Mesenchymal stem cell (in vitro differentiated cells and primary cell): ENCODE data around the gene SLC25A15.

Source experiments
- DNase-seq: peaks from one replicate; pipeline ENCODE4 v3.0.0-alpha.2; 2013
- H2AFZ ChIP-seq: one replicate; pipeline ENCODE4 v1.6.1; 2013; ENCODE audit warnings: low read depth, mild to moderate bottlenecking, control low read depth, inconsistent platforms, low read length, moderate library complexity
- H2AK5ac ChIP-seq: 2 replicates; pipeline ENCODE4 v1.6.1; 2013; ENCODE audit warnings: low read length, moderate library complexity, mild to moderate bottlenecking, inconsistent platforms; ENCODE audit not compliant: severe bottlenecking
- H2BK120ac ChIP-seq: one replicate; pipeline ENCODE4 v1.6.1; 2013; ENCODE audit warnings: low read depth, mild to moderate bottlenecking, inconsistent platforms, low read length, moderate library complexity
- H2BK12ac ChIP-seq, 2 experiments: one replicate each; pipeline ENCODE4 v1.6.1; 2013; ENCODE audit warnings: inconsistent platforms in 2 of 2, low read length in 2 of 2, mild to moderate bottlenecking in 2 of 2, moderate library complexity in 2 of 2, control low read depth in 1 of 2
- H2BK15ac ChIP-seq: one replicate; pipeline ENCODE4 v1.6.1; 2013; ENCODE audit warnings: mild to moderate bottlenecking, low read depth, inconsistent platforms; ENCODE audit not compliant: poor library complexity, severe bottlenecking
- H2BK5ac ChIP-seq: 2 replicates; pipeline ENCODE4 v1.6.1; 2013; ENCODE audit warnings: low read depth, mild to moderate bottlenecking, low read length, control low read depth, inconsistent platforms; ENCODE audit not compliant: poor library complexity, severe bottlenecking
- H3K14ac ChIP-seq, 2 experiments: one replicate each; pipeline ENCODE4 v1.6.1; 2013; ENCODE audit warnings: inconsistent platforms in 2 of 2, low read length in 2 of 2, control low read depth in 1 of 2, mild to moderate bottlenecking in 1 of 2, moderate library complexity in 1 of 2
- H3K18ac ChIP-seq, 2 experiments: one replicate each; pipeline ENCODE4 v1.6.1; 2013; ENCODE audit warnings: inconsistent platforms in 2 of 2, low read length in 2 of 2, control low read depth in 1 of 2, low read depth in 1 of 2, mild to moderate bottlenecking in 1 of 2
- H3K23ac ChIP-seq, 2 experiments: one replicate each; pipeline ENCODE4 v1.6.1; 2013; ENCODE audit warnings: inconsistent platforms in 2 of 2, low read length in 2 of 2, mild to moderate bottlenecking in 2 of 2, moderate library complexity in 2 of 2, control low read depth in 1 of 2
- H3K27ac ChIP-seq: 2 replicates; pipeline ENCODE4 v1.5.1; 2013; ENCODE audit warnings: mild to moderate bottlenecking, moderate library complexity, low read length, control low read depth, inconsistent platforms; ENCODE audit not compliant: poor library complexity, severe bottlenecking
- H3K27me3 ChIP-seq, 2 experiments: 2 replicates each; pipeline versions ENCODE4 v1.6.1 to v1.7.0; 2013; ENCODE audit warnings: low read length in 2 of 2, mild to moderate bottlenecking in 2 of 2, moderate library complexity in 2 of 2, control low read depth in 1 of 2, inconsistent platforms in 1 of 2; ENCODE audit not compliant: control insufficient read depth in 1 of 2, insufficient read depth in 1 of 2
- H3K36me3 ChIP-seq, 2 experiments: 2 replicates each; pipeline versions ENCODE4 v1.6.1 to v1.7.0; 2013; ENCODE audit warnings: low read length in 2 of 2, control low read depth in 1 of 2, inconsistent platforms in 1 of 2, low read depth in 1 of 2, mild to moderate bottlenecking in 1 of 2; ENCODE audit not compliant: insufficient read depth in 2 of 2, control insufficient read depth in 1 of 2
- H3K4ac ChIP-seq, 2 experiments: one replicate each; pipeline ENCODE4 v1.6.1; 2013; ENCODE audit warnings: inconsistent platforms in 2 of 2, low read length in 2 of 2, mild to moderate bottlenecking in 2 of 2, moderate library complexity in 2 of 2, control low read depth in 1 of 2, low read depth in 1 of 2
- H3K4me1 ChIP-seq: 2 replicates; pipeline ENCODE4 v1.6.1; 2013; ENCODE audit warnings: low read depth, low read length, control low read depth; ENCODE audit not compliant: control insufficient read depth, insufficient read depth
- H3K4me2 ChIP-seq: 2 replicates; pipeline ENCODE4 v1.6.1; 2013; ENCODE audit warnings: low read length, mild to moderate bottlenecking, inconsistent platforms; ENCODE audit not compliant: poor library complexity, severe bottlenecking
- H3K4me3 ChIP-seq, 2 experiments: 2 replicates each; pipeline versions ENCODE4 v1.5.1 to v1.7.0; 2013; ENCODE audit warnings: low read length in 2 of 2, mild to moderate bottlenecking in 2 of 2, control low read depth in 1 of 2, low read depth in 1 of 2; ENCODE audit not compliant: insufficient read depth in 1 of 2
- H3K79me1 ChIP-seq: replicated peaks from 2 replicates; pipeline ENCODE4 v1.6.1; 2013; ENCODE audit warnings: mild to moderate bottlenecking, control low read depth, low read length, inconsistent platforms; ENCODE audit not compliant: poor library complexity, severe bottlenecking
- H3K9ac ChIP-seq: 2 replicates; pipeline ENCODE4 v1.7.0; 2013; ENCODE audit warnings: mild to moderate bottlenecking, low read length, moderate library complexity
- H3K9me3 ChIP-seq: 2 replicates; pipeline ENCODE4 v1.7.0; 2013; ENCODE audit warnings: mild to moderate bottlenecking, low read length; ENCODE audit not compliant: control insufficient read depth
- H4K8ac ChIP-seq: one replicate; pipeline ENCODE4 v1.6.1; 2013; ENCODE audit warnings: inconsistent platforms, mild to moderate bottlenecking, low read length, moderate library complexity
- H4K91ac ChIP-seq: one replicate; pipeline ENCODE4 v1.6.1; 2013; ENCODE audit warnings: mild to moderate bottlenecking, low read length, inconsistent platforms
- WGBS: methylation state at CpG from one replicate; pipeline ENCODE4 v1.1.7; 2013; ENCODE audit warnings: mixed read lengths; 5-methylcytosine and 5-hydroxymethylcytosine counted together

SLC25A15 gene

DNA sequence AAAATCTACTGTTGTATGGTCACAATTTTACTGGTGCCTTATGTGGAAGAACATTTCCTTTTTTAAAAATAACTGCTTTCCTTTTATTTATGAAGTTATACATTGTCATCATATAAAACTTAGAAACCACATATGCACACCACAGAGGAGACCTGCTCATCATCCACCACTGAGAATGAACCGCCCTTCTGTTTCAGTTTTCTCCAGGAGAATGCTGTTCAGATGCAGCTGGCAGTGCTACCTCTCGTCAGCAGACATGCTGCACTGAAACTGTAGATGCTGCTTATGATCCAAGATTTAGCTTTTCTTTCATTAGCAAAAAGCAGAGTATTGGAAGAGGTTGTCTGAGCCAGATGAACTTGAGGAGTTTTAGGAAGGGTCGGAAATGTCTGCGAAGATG lies 10.1 kb downstream of the SLC25A15 start:
- Histone ChIP-seq H3K4me2 (no peak overlapping the region), H3K9ac (no peak overlapping the region), H3K79me1 (peaks cover 4% of the 10 kb centered on the region), H2BK5ac (no peak overlapping the region), H3K4me1 (no peaks in the 10 kb centered on the region), H2AK5ac (no peak overlapping the region), H3K36me3 (peaks cover 30 to 74% of the 10 kb centered on the region in 2 experiments), H2AFZ (no peak overlapping the region), H3K4ac (no peak overlapping the region), H3K4me3 (no peak overlapping the region), H3K23ac (no peak overlapping the region), H3K14ac (no peak overlapping the region), H2BK120ac (no peak overlapping the region), H3K9me3 (no peaks in the 10 kb centered on the region), H4K91ac (no peak overlapping the region), H3K18ac (no peak overlapping the region), H2BK15ac (no peak overlapping the region), H4K8ac (no peak overlapping the region), H3K27me3 (no peaks in the 10 kb centered on the region), H2BK12ac (no peak overlapping the region), H3K27ac (no peak overlapping the region)
- WGBS = 100% methylated on average over 2 of the region's 4 CpGs
- no peak for DNase-seq

- H3K4me2 ChIP-seq = no peak overlapping the region
- H4K91ac ChIP-seq = no peak overlapping the region
- H3K36me3 ChIP-seq = peaks cover 29 to 73% of the 10 kb centered on the region in 2 experiments
- DNase-seq = no peak
- no peaks in the 10 kb centered on the region for H3K27me3 ChIP-seq
- no peak overlapping the region for H3K4me3 ChIP-seq
- H2BK15ac ChIP-seq = no peak overlapping the region
- H3K18ac ChIP-seq = no peak overlapping the region
- H3K79me1 ChIP-seq = peaks cover 3% of the 10 kb centered on the region
- H2BK120ac ChIP-seq = no peak overlapping the region
- H4K8ac ChIP-seq = no peak overlapping the region
- H3K14ac ChIP-seq = no peak overlapping the region
- no peaks in the 10 kb centered on the region for H3K4me1 ChIP-seq
- no peak overlapping the region for H3K23ac ChIP-seq
- H2AFZ ChIP-seq = no peak overlapping the region
- no peak overlapping the region for H3K27ac ChIP-seq
- no peaks in the 10 kb centered on the region for H3K9me3 ChIP-seq
- H2BK5ac ChIP-seq = no peak overlapping the region
- no peak overlapping the region for H2BK12ac ChIP-seq
- WGBS = 100% methylated on average over 5 of the region's 5 CpGs
- no peak overlapping the region for H2AK5ac ChIP-seq
- no peak overlapping the region for H3K4ac ChIP-seq
- no peak overlapping the region for H3K9ac ChIP-seq
Observed at GRCh38 chr13:40800559-40800958, 11.1 kb downstream of the SLC25A15 start.

DNA sequence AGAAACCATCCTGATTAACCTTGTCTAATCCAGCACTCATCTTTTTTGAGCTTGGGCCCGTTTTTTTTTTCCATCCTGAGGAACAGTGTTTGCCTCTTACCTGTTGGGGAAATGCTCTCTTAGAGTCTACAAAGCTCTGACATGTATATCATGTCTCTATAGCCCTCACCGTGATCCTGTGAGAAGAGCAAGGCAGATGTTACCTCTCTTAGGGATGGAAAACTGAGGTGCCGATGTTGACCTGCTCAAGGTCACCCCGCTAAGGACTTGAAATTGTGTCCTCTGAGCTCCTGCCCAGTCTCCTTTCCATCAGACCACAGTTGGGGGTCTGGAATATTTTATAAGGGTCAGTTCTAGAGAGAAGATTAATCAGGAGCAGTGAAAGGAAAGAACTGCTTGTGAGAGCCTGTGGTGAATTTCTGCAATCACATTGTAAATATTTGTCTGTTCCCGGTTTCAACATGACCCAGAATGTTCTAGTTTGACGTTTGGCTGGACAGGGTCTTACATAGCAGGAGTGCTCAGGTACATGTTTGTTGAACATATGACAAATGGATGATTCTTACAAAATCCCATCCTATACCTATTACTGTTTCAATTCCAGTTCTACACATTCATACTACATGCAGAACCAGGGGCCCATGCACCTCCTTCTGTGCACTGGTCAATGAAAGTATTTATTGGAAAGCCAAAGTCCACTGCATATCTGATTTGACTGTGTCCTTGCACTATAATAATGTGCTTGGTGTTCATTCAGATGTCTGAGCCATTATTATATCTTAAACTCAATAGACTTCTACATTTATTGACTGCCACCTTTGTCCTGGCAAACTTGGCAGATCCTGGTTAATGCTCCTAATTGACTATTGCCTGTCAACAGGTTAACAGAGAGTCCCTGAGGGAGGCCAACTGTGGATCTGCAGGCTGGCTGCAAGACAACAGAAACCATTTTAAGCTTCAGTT lies 12.1 kb downstream of the SLC25A15 start:
- no peak overlapping the region for H2AFZ ChIP-seq
- peaks cover 3% of the 10 kb centered on the region for H3K79me1 ChIP-seq
- no peak overlapping the region for H3K4me2 ChIP-seq
- peak overlapping the region; percentile 19 for H4K8ac ChIP-seq
- H3K14ac ChIP-seq = no peak overlapping the region
- H3K4ac ChIP-seq = no peak overlapping the region
- no peak for DNase-seq
- no peak overlapping the region for H2BK5ac ChIP-seq
- no peak overlapping the region for H3K27ac ChIP-seq
- H2BK120ac ChIP-seq = no peak overlapping the region
- H3K18ac ChIP-seq = no peak overlapping the region
- H3K27me3 ChIP-seq = no peaks in the 10 kb centered on the region
- H2BK12ac ChIP-seq = no peak overlapping the region
- H3K9me3 ChIP-seq = no peaks in the 10 kb centered on the region
- no peak overlapping the region for H4K91ac ChIP-seq
- H2BK15ac ChIP-seq = no peak overlapping the region
- peaks cover 24 to 74% of the 10 kb centered on the region in 2 experiments for H3K36me3 ChIP-seq
- H3K9ac ChIP-seq = no peak overlapping the region
- WGBS = 91% methylated on average over 6 of the region's 6 CpGs
- no peaks in the 10 kb centered on the region for H3K4me1 ChIP-seq
- H3K23ac ChIP-seq = no peak overlapping the region
- no peak overlapping the region for H3K4me3 ChIP-seq
- H2AK5ac ChIP-seq = no peak overlapping the region

GRCh38 chr13:40803316-40803715 lies 13.9 kb downstream of the SLC25A15 start:
- 97% methylated on average over 5 of the region's 5 CpGs for WGBS
- no peak overlapping the region for H4K91ac ChIP-seq

More at GRCh38 chr13:40803316-40803715, 13.9 kb downstream of the SLC25A15 start:
- H3K18ac ChIP-seq = no peak overlapping the region
- H3K4me3 ChIP-seq = no peak overlapping the region
- H2BK15ac ChIP-seq = no peak overlapping the region
- H3K4ac ChIP-seq = no peak overlapping the region
- H3K79me1 ChIP-seq = peaks cover 1% of the 10 kb centered on the region
- peaks cover 24 to 75% of the 10 kb centered on the region in 2 experiments for H3K36me3 ChIP-seq
- no peak overlapping the region for H2AFZ ChIP-seq
- H3K9ac ChIP-seq = no peak overlapping the region
- no peak overlapping the region for H3K14ac ChIP-seq
- DNase-seq = no peak
- no peak overlapping the region for H2AK5ac ChIP-seq
- H4K8ac ChIP-seq = no peak overlapping the region
- H3K9me3 ChIP-seq = no peaks in the 10 kb centered on the region
- H3K27me3 ChIP-seq = no peaks in the 10 kb centered on the region
- H3K27ac ChIP-seq = no peak overlapping the region
- H3K4me2 ChIP-seq = no peak overlapping the region
- no peak overlapping the region for H2BK120ac ChIP-seq
- no peak overlapping the region for H2BK5ac ChIP-seq
- no peak overlapping the region for H3K23ac ChIP-seq
- no peak overlapping the region for H2BK12ac ChIP-seq
- no peaks in the 10 kb centered on the region for H3K4me1 ChIP-seq
